HepG2 (cell line): ENCODE data around the gene R3HCC1L. TPM values are rescaled to one million over a fixed set of nuclear protein-coding genes. Genes with fewer than 3 reads are reported as not detected.

Experiments
- ATAC-seq: fragments of 200-7000 bp; cut with Tn5 transposase; 3 replicates; pipeline ENCODE4 v1.9.1; 2020; ENCODE audit warnings: mild to moderate bottlenecking, moderate library complexity
- BruUV-seq: library from RNA; stranded (reverse); fragments of 400-500 nt; replicated peaks from 2 replicates; lab custom pipeline; 2021; lab: Mats Ljungman, UMichigan
- CTCF ChIA-PET: fragments of 300-600 bp; formaldehyde crosslinking; extraction: SDS; loops from one replicate; lab custom pipeline; 2021; ENCODE audit warnings: low total read pairs, inconsistent platforms, low intra/inter-chr PET ratio; lab: Yijun Ruan, JAX
- POLR2A ChIA-PET: fragments of 350-600 bp; sonication (Branson Sonifier 250); formaldehyde crosslinking; loops from one replicate; lab custom pipeline; 2020; ENCODE audit warnings: antibody characterized with exemption, inconsistent platforms; lab: Yijun Ruan, JAX
- DNase-seq: peaks from one replicate; pipeline ENCODE4 v3.0.0-alpha.2; 2015; ENCODE audit warnings: low spot score
- FAIRE-seq: peaks from 3 replicates; lab custom pipeline; 2011; peaks lifted over from hg19 to GRCh38; lab: Jason Lieb, UNC
- H2AFZ ChIP-seq: one replicate; pipeline ENCODE4 v1.6.1; 2011; ENCODE audit warnings: low read length, inconsistent platforms
- H3K27ac ChIP-seq: fragments of 300-600 bp; 3 replicates; pipeline ENCODE4 v1.8.0; 2011; ENCODE audit warnings: mixed run types, mild to moderate bottlenecking, mixed read lengths, low read length, inconsistent platforms; ENCODE audit not compliant: insufficient read depth; ENCODE audit errors: extremely low read length
- H3K27me3 ChIP-seq, 2 experiments: fragments of 200-600 bp in 1 of 2; 2 replicates in 1 of 2; 3 replicates in 1 of 2; pipeline versions ENCODE4 v1.6.0 to v1.8.0; 2011; ENCODE audit warnings: low read length in 2 of 2, mild to moderate bottlenecking in 2 of 2, moderate library complexity in 2 of 2, inconsistent platforms in 1 of 2; ENCODE audit not compliant: insufficient read depth in 2 of 2, control insufficient read depth in 1 of 2
- H3K36me3 ChIP-seq, 2 experiments: fragments of 200-600 bp in 1 of 2; replicated peaks in 1 of 2; 2 replicates in 1 of 2; 3 replicates in 1 of 2; pipeline versions ENCODE4 v1.5.1 to v1.8.0; 2011; ENCODE audit warnings: low read length in 2 of 2, inconsistent platforms in 1 of 2; ENCODE audit not compliant: insufficient read depth in 2 of 2, control insufficient read depth in 1 of 2
- H3K4me1 ChIP-seq: 2 replicates; pipeline ENCODE4 v1.5.1; 2012; ENCODE audit warnings: low read length, inconsistent platforms; ENCODE audit not compliant: insufficient read depth
- H3K4me2 ChIP-seq: 2 replicates; pipeline ENCODE4 v1.6.0; 2011; ENCODE audit warnings: low read depth, low read length, inconsistent platforms
- H3K4me3 ChIP-seq, 3 experiments: fragments of 200-600 bp in 1 of 3; sonication (generic), shearing (Covaris generic) in 1 of 3; replicated peaks in 1 of 3; 2 replicates each; pipeline ENCODE4 v1.5.1; 2011 to 2016; ENCODE audit warnings: low read length in 3 of 3, inconsistent platforms in 2 of 3, low read depth in 2 of 3, mild to moderate bottlenecking in 2 of 3, control low read depth in 1 of 3, mixed read lengths in 1 of 3; ENCODE audit not compliant: insufficient read depth in 1 of 3
- H3K79me2 ChIP-seq: one replicate; pipeline ENCODE4 v1.6.1; 2011; ENCODE audit warnings: low read length, inconsistent platforms; ENCODE audit not compliant: insufficient read depth
- H3K9ac ChIP-seq: 2 replicates; pipeline ENCODE4 v1.6.0; 2011; ENCODE audit warnings: mild to moderate bottlenecking, low read depth, low read length, inconsistent platforms; ENCODE audit not compliant: insufficient read depth
- H3K9me3 ChIP-seq: 2 replicates; pipeline ENCODE4 v1.5.1; 2012; ENCODE audit warnings: mild to moderate bottlenecking, low read length
- H4K20me1 ChIP-seq: 2 replicates; pipeline ENCODE4 v1.6.0; 2011; ENCODE audit warnings: inconsistent platforms, mild to moderate bottlenecking, low read length, moderate library complexity; ENCODE audit not compliant: insufficient read depth
- AGO2 ChIP-seq: fragments of 200-400 bp; formaldehyde crosslinking; optimal IDR thresholded peaks from 2 replicates; pipeline ENCODE3; 2017; ENCODE audit warnings: mild to moderate bottlenecking, low read depth, low read length, moderate library complexity
- FOXA1 ChIP-seq, 2 experiments: fragments of 450-650 bp in 1 of 2; sonication (generic) in 1 of 2; formaldehyde crosslinking in 1 of 2; IDR thresholded peaks; 2 replicates each; pipeline versions ENCODE4 v1.4.0 to v1.6.1; 2016 to 2020; ENCODE audit warnings: missing genetic modification reagents in 1 of 2
- GABPB1 ChIP-seq: IDR thresholded peaks from 2 replicates; pipeline ENCODE4 v1.6.1; 2016; ENCODE audit warnings: mild to moderate bottlenecking, missing genetic modification reagents, moderate library complexity, missing compliant biosample characterization
- SRF ChIP-seq: IDR thresholded peaks from 2 replicates; pipeline ENCODE4 v1.6.1; 2011; ENCODE audit warnings: mild to moderate bottlenecking, low read depth, low read length, moderate library complexity
- THAP11 ChIP-seq: IDR thresholded peaks from 2 replicates; pipeline ENCODE4 v1.6.1; 2016; ENCODE audit warnings: missing biosample characterization, missing genetic modification reagents
- ZNF136 ChIP-seq: sonication (generic); formaldehyde crosslinking; IDR thresholded peaks from 2 replicates; pipeline ENCODE4 v1.8.1; 2022; ENCODE audit warnings: low read depth, mild to moderate bottlenecking, moderate library complexity, missing genetic modification reagents
- ZNF138 ChIP-seq: sonication (generic); formaldehyde crosslinking; IDR thresholded peaks from 2 replicates; pipeline ENCODE4 v1.5.0; 2020; ENCODE audit warnings: mild to moderate bottlenecking, low read depth, missing genetic modification reagents
- ZNF703 ChIP-seq: sonication (generic); formaldehyde crosslinking; IDR thresholded peaks from 2 replicates; pipeline ENCODE4 v1.5.1; 2020; ENCODE audit warnings: missing genetic modification reagents, mild to moderate bottlenecking, moderate library complexity, borderline replicate concordance
- ZSCAN21 ChIP-seq: sonication (generic); formaldehyde crosslinking; IDR thresholded peaks from 2 replicates; pipeline ENCODE4 v1.8.0; 2022; ENCODE audit warnings: mild to moderate bottlenecking, missing genetic modification reagents, moderate library complexity, borderline replicate concordance
- WGBS: methylation state at CpG from one replicate; pipeline ENCODE4 v1.1.6; 2017; ENCODE audit warnings: low lambda C conversion rate; 5-methylcytosine and 5-hydroxymethylcytosine counted together
- in situ Hi-C: cut with HindIII; loops from 2 replicates; pipeline ENCODE4 v1.10.0; 2017; ENCODE audit warnings: low pct_unique_long_range_greater_than_20kb; ENCODE audit not compliant: extremely low pct_ligation_motif_present
- intact Hi-C: fragments of 100-400 bp; cut with micrococcal nuclease; formaldehyde crosslinking; loops from one replicate; pipeline ENCODE4 v1.10.0; 2022; ENCODE audit not compliant: unreplicated experiment
- polyA plus RNA-seq, 8 experiments: library from polyadenylated mRNA; depleted of rRNA in 3 of 8; stranded (reverse) in 7 of 8; unstranded in 1 of 8; fragments of >200 nt; fragmentation: Illumina TruSeq in 4 of 8; extraction: Trizol in 4 of 8; gene quantifications; 2 replicates each; pipeline versions ENCODE4 v1.2.1 to v1.2.3, GENCODE V29; 2011 to 2016; ENCODE audit warnings: low read depth in 4 of 8, missing spikeins in 1 of 8, mixed read lengths in 1 of 8; ENCODE audit not compliant: insufficient read depth in 1 of 8
- total RNA-seq, 5 experiments: library from RNA; depleted of rRNA; stranded (reverse); fragments of >200 nt; fragmentation: Illumina TruSeq; extraction: Trizol; gene quantifications; 2 replicates each; pipeline ENCODE4 v1.2.3, GENCODE V29; 2016; ENCODE audit warnings: low read depth in 1 of 5
- TF ChIP-seq, protein P1 (sequence below): sonication (generic); formaldehyde crosslinking; IDR thresholded peaks from 2 replicates; pipeline ENCODE4 v1.5.0; 2020; ENCODE audit warnings: mild to moderate bottlenecking, missing genetic modification reagents

Gene R3HCC1L
- total and polyA plus RNA-seq, 2 of the 13 experiments (the other 11 are each of a cell fraction or from before 2014, with no cell fraction given): 6.5 to 12.2 TPM

DNA sequence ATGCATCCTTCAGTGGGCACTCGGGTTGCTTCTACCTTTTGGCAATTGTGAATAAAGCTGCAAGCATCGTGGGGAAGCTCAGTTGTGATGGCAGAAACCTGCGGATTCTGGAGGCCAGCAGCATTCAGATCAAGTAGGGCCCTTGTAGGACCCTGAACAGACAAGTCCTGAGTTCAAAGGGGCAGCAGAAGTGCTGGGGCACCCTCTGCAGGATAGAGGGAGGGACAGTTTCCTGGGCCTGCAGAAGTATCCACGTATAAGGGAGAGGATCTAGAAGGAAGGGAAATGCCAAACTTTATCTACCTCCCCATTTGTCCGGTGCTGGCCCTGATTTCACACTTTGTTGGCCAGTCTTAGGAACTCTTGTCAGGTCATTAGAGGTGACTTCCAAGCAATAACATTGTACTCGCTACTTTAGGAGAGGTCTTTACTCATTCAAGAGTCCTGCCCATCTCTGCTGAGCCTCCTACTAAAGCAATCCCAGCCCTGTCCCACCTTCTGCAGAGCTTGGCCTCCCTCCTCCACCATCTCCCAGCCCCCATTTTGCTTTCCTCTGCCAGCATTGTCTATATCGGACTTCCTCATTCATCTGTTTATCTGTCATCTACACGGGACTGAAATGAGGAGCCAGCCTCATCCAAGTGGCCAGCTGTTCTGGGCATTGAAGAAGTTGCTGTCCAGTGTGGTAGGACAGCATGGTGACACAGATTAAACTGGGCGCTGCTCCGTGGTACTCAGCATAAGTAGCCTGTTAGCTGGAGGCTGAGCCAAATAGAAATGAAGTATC lies 26.6 kb upstream of the R3HCC1L start:
- ATAC-seq (no peak), DNase-seq (no peak), FAIRE-seq (no peak)
- ChIA-PET POLR2A (no interaction called here), CTCF (no interaction called here)
- intact Hi-C loops: no loop called here
- BruUV-seq: no TSS peak
- no peak overlapping the region for H3K27ac ChIP-seq
- no peak for TF ChIP-seq ZNF136
- no peak for TF ChIP-seq GABPB1
- no peak for TF ChIP-seq ZSCAN21 (CRISPR knock-in tag)
- TF ChIP-seq ZNF703 (CRISPR knock-in tag): no peak
- no peak for TF ChIP-seq ZNF138 (CRISPR knock-in tag)
- no peak for TF ChIP-seq FOXA1 (IDR thresholded peaks at IDR 0.05)
- no peak for TF ChIP-seq FOXA1 (CRISPR knock-in tag; IDR thresholded peaks at IDR 0.05)
- no peak for TF ChIP-seq AGO2
- TF ChIP-seq SRF: no peak
- in situ Hi-C loops: no loop called here
- H3K4me2 ChIP-seq: no peak overlapping the region
- H3K4me3 ChIP-seq: no peak overlapping the region
- H3K9me3 ChIP-seq: no peaks in the 10 kb centered on the region
- no peaks in the 10 kb centered on the region for H3K36me3 ChIP-seq
- H3K4me1 ChIP-seq: no peaks in the 10 kb centered on the region; the same call in 1 of the 2 replicates
- no peak overlapping the region for H2AFZ ChIP-seq
- H3K27me3 ChIP-seq: peaks cover 0 to 23% of the 10 kb centered on the region in 2 experiments; a peak in 2 of 5 replicates
- no peaks in the 10 kb centered on the region for H4K20me1 ChIP-seq
- no peaks in the 10 kb centered on the region for H3K79me2 ChIP-seq
- no peak overlapping the region for H3K9ac ChIP-seq
- WGBS: 0% methylated on average over 10 of the region's 10 CpGs

DNA sequence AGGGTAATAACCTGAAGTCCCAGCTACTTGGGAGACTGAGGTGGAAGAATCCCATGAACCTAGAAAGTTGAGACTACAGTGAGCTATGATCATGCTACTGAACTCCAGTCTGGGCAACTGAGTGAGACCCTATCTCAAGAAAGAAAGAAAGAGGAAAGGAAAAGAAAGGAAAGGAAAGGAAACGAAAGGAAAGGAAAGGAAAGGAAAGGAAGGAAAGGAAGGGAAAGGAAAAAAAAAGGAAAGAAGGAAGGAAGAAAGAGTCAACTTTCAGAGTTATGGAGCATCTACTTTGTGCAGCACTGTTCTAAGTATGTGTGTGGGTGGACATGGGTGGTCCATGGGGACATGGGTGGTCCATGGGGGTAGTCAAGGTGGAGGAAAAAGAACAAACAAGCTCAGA lies 24.1 kb upstream of the R3HCC1L start:
- ATAC-seq (no peak), FAIRE-seq (no peak), DNase-seq (no peak)
- TF ChIP-seq, protein P1, sequence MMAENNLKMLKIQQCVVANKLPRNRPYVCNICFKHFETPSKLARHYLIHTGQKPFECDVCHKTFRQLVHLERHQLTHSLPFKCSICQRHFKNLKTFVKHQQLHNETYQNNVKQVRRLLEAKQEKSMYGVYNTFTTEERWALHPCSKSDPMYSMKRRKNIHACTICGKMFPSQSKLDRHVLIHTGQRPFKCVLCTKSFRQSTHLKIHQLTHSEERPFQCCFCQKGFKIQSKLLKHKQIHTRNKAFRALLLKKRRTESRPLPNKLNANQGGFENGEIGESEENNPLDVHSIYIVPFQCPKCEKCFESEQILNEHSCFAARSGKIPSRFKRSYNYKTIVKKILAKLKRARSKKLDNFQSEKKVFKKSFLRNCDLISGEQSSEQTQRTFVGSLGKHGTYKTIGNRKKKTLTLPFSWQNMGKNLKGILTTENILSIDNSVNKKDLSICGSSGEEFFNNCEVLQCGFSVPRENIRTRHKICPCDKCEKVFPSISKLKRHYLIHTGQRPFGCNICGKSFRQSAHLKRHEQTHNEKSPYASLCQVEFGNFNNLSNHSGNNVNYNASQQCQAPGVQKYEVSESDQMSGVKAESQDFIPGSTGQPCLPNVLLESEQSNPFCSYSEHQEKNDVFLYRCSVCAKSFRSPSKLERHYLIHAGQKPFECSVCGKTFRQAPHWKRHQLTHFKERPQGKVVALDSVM: no peak
- no peak for TF ChIP-seq THAP11 (CRISPR knock-in tag)
- ChIA-PET CTCF (no interaction called here), POLR2A (no interaction called here)
- Histone ChIP-seq H2AFZ (no peak overlapping the region), H3K4me1 (no peaks in the 10 kb centered on the region; the same call in 1 of the 2 replicates), H3K4me2 (no peak overlapping the region), H3K27ac (no peak overlapping the region), H3K79me2 (no peaks in the 10 kb centered on the region), H3K9me3 (no peaks in the 10 kb centered on the region), H3K27me3 (peaks cover 1 to 33% of the 10 kb centered on the region in 2 experiments; a peak in 3 of 5 replicates), H3K36me3 (no peaks in the 10 kb centered on the region), H4K20me1 (no peaks in the 10 kb centered on the region), H3K4me3 (no peak overlapping the region), H3K9ac (no peak overlapping the region)
- intact Hi-C loops (no loop called here), in situ Hi-C loops (no loop called here)
- BruUV-seq: no TSS peak
- WGBS: 0% methylated on average over 1 of the region's 1 CpG
